A673 (cell line): ENCODE measurements around the gene APOBR. TPM values are rescaled to one million over a fixed set of nuclear protein-coding genes. Genes with fewer than 3 reads are reported as not detected.

Experiments
- BruUV-seq: library from RNA; stranded (reverse); fragments of 400-500 nt; replicated peaks from 2 replicates; lab custom pipeline; 2021; lab: Mats Ljungman, UMichigan
- CTCF ChIA-PET: fragments of 300-600 bp; sonication (Branson Sonifier 250); formaldehyde crosslinking; loops from one replicate; lab custom pipeline; 2022; ENCODE audit warnings: antibody characterized with exemption; lab: Charles Lee
- POLR2A ChIA-PET: fragments of 300-600 bp; sonication (Branson Sonifier 250); formaldehyde crosslinking; loops from one replicate; lab custom pipeline; 2022; ENCODE audit warnings: antibody characterized with exemption; ENCODE audit not compliant: low non-redundant PET; lab: Charles Lee
- DNase-seq: peaks from one replicate; pipeline ENCODE4 v3.0.0-alpha.2; 2015; ENCODE audit warnings: low spot score
- H3K27ac ChIP-seq: fragments of 200-600 bp; sonication (generic); 2 replicates; pipeline ENCODE4 v1.5.1; 2016; ENCODE audit warnings: mixed run types, low read depth, mild to moderate bottlenecking, mixed read lengths, antibody characterized with exemption, low read length; ENCODE audit not compliant: poor library complexity, severe bottlenecking
- H3K27me3 ChIP-seq: fragments of 200-600 bp; sonication (generic); replicated peaks from 2 replicates; pipeline ENCODE4 v1.6.1; 2017; ENCODE audit warnings: mixed run types, low read depth, mild to moderate bottlenecking, mixed read lengths, antibody characterized with exemption, low read length; ENCODE audit not compliant: insufficient read depth, poor library complexity
- H3K36me3 ChIP-seq: fragments of 200-600 bp; sonication (generic); 2 replicates; pipeline ENCODE4 v1.6.1; 2016; ENCODE audit warnings: mixed run types, mild to moderate bottlenecking, mixed read lengths, antibody characterized with exemption, low read length; ENCODE audit not compliant: insufficient read depth, poor library complexity, severe bottlenecking
- H3K4me1 ChIP-seq: fragments of 200-600 bp; sonication (generic); 2 replicates; pipeline ENCODE4 v1.6.1; 2017; ENCODE audit warnings: mixed run types, mild to moderate bottlenecking, mixed read lengths, antibody characterized with exemption, low read length; ENCODE audit not compliant: insufficient read depth, poor library complexity, severe bottlenecking
- H3K4me3 ChIP-seq: fragments of 200-600 bp; sonication (generic); 2 replicates; pipeline ENCODE4 v1.5.1; 2016; ENCODE audit warnings: low read depth, mixed run types, mild to moderate bottlenecking, mixed read lengths, low read length; ENCODE audit not compliant: poor library complexity, severe bottlenecking
- H3K9me3 ChIP-seq: fragments of 200-600 bp; sonication (generic); 2 replicates; pipeline ENCODE4 v1.6.1; 2016; ENCODE audit warnings: mixed run types, low read depth, mild to moderate bottlenecking, mixed read lengths, antibody characterized with exemption, low read length; ENCODE audit not compliant: poor library complexity, severe bottlenecking
- CTCF ChIP-seq: fragments of 300-800, 200-600 bp; sonication (generic); conservative IDR thresholded peaks from 2 replicates; pipeline ENCODE4 v1.5.1; 2017; ENCODE audit warnings: low read depth, mild to moderate bottlenecking, antibody characterized with exemption, low read length, moderate library complexity, mixed read lengths
- EZH2 ChIP-seq: fragments of 200-600 bp; sonication (generic); IDR thresholded peaks from 2 replicates; pipeline ENCODE4 v1.6.1; 2017; ENCODE audit warnings: borderline replicate concordance, low read depth, mild to moderate bottlenecking, mixed read lengths, antibody characterized with exemption, low read length; ENCODE audit not compliant: poor library complexity, severe bottlenecking
- intact Hi-C: fragments of 100-400 bp; cut with micrococcal nuclease; formaldehyde crosslinking; loops from one replicate; pipeline ENCODE4 v1.10.0; 2022; ENCODE audit not compliant: unreplicated experiment
- total RNA-seq: library from RNA; stranded (reverse); gene quantifications from 2 replicates; pipeline ENCODE4 v1.2.3, GENCODE V29; 2021

Gene APOBR
- total RNA-seq, 1 experiment from 2014 or later: not detected

- POLR2A ChIA-PET: no interaction called here
- Histone ChIP-seq H3K4me1 (no peaks in the 10 kb centered on the region), H3K4me3 (no peak overlapping the region), H3K27me3 (no peaks in the 10 kb centered on the region), H3K27ac (no peak overlapping the region), H3K9me3 (no peaks in the 10 kb centered on the region), H3K36me3 (no peaks in the 10 kb centered on the region)
- CTCF ChIA-PET: no interaction called here
- no peak for DNase-seq
- BruUV-seq: no TSS peak
- intact Hi-C loops: no loop called here
- TF ChIP-seq EZH2: no peak
- TF ChIP-seq CTCF: no peak
Measured at GRCh38 chr16:28528463-28528867, 34.0 kb downstream of the APOBR start.

GRCh38 chr16:28529124-28529523 is 34.7 kb downstream of the APOBR start:
- Histone ChIP-seq H3K4me3 (no peak overlapping the region), H3K36me3 (no peaks in the 10 kb centered on the region), H3K27me3 (no peaks in the 10 kb centered on the region), H3K27ac (no peak overlapping the region), H3K4me1 (no peaks in the 10 kb centered on the region), H3K9me3 (no peaks in the 10 kb centered on the region)
- no TSS peak for BruUV-seq
- TF ChIP-seq CTCF (no peak), EZH2 (no peak)
- ChIA-PET CTCF (no interaction called here), POLR2A (no interaction called here)
- intact Hi-C loops: no loop called here
- DNase-seq: no peak

GRCh38 chr16:28531777-28532744 is 37.6 kb downstream of the APOBR start:
- Histone ChIP-seq H3K4me3 (no peak overlapping the region), H3K36me3 (no peaks in the 10 kb centered on the region), H3K27me3 (no peaks in the 10 kb centered on the region), H3K27ac (no peak overlapping the region), H3K4me1 (no peaks in the 10 kb centered on the region), H3K9me3 (no peaks in the 10 kb centered on the region)
- no peak for DNase-seq
- intact Hi-C loops: no loop called here
- no peak for TF ChIP-seq EZH2
- TF ChIP-seq CTCF: no peak
- ChIA-PET CTCF (no interaction called here), POLR2A (no interaction called here)
- no TSS peak for BruUV-seq
